IMR-90 (cell line): ENCODE results near the gene CHMP1A. TPM values are rescaled to one million over a fixed set of nuclear protein-coding genes. Genes with fewer than 3 reads are reported as not detected.

Experiments used
- ATAC-seq: fragments of 200-7000 bp; cut with Tn5 transposase; 2 replicates; pipeline ENCODE4 v1.9.1; 2020; ENCODE audit warnings: low read depth, mild to moderate bottlenecking, moderate library complexity
- BruUV-seq: library from RNA; stranded (reverse); fragments of 400-500 nt; replicated peaks from 2 replicates; lab custom pipeline; 2021; lab: Mats Ljungman, UMichigan
- CTCF ChIA-PET: fragments of 300-600 bp; formaldehyde crosslinking; extraction: SDS; loops from one replicate; lab custom pipeline; 2021; ENCODE audit warnings: antibody characterized with exemption; lab: Yijun Ruan, JAX
- POLR2A ChIA-PET: fragments of 300-600 bp; sonication (Branson Sonifier 250); formaldehyde crosslinking; loops from one replicate; lab custom pipeline; 2022; ENCODE audit warnings: antibody characterized with exemption; ENCODE audit not compliant: unreplicated experiment; lab: Charles Lee
- DNase-seq: peaks from one replicate; pipeline ENCODE4 v3.0.0; 2013
- H2AFZ ChIP-seq: replicated peaks from 2 replicates; pipeline ENCODE3; 2013; ENCODE audit warnings: low read length, mild to moderate bottlenecking; ENCODE audit not compliant: poor library complexity
- H2AK5ac ChIP-seq: 2 replicates; pipeline ENCODE4 v1.6.1; 2013; ENCODE audit warnings: low read depth, low read length, inconsistent platforms
- H2AK9ac ChIP-seq: replicated peaks from 2 replicates; pipeline ENCODE3; 2013; ENCODE audit warnings: mild to moderate bottlenecking, low read depth, low read length, moderate library complexity; ENCODE audit not compliant: poor library complexity
- H2BK120ac ChIP-seq: 2 replicates; pipeline ENCODE4 v1.6.1; 2013; ENCODE audit warnings: low read depth, low read length, inconsistent platforms
- H2BK15ac ChIP-seq: 3 replicates; pipeline ENCODE4 v1.6.1; 2013; ENCODE audit warnings: low read depth, low read length, inconsistent platforms
- H2BK20ac ChIP-seq: 2 replicates; pipeline ENCODE4 v1.6.1; 2013; ENCODE audit warnings: low read depth, mild to moderate bottlenecking, inconsistent platforms, low read length, moderate library complexity
- H2BK5ac ChIP-seq: 2 replicates; pipeline ENCODE4 v1.6.1; 2013; ENCODE audit warnings: mild to moderate bottlenecking, low read depth, low read length, inconsistent platforms; ENCODE audit not compliant: poor library complexity, severe bottlenecking
- H3K14ac ChIP-seq: replicated peaks from 2 replicates; pipeline ENCODE4 v1.6.1; 2013; ENCODE audit warnings: low read depth, low read length, inconsistent platforms
- H3K18ac ChIP-seq: 2 replicates; pipeline ENCODE4 v1.6.1; 2013; ENCODE audit warnings: low read depth, low read length, control low read depth
- H3K23ac ChIP-seq: 2 replicates; pipeline ENCODE4 v1.6.1; 2013; ENCODE audit warnings: low read depth, low read length, inconsistent platforms
- H3K27ac ChIP-seq: 2 replicates; pipeline ENCODE4 v1.5.1; 2013; ENCODE audit warnings: mild to moderate bottlenecking, control low read depth, low read length; ENCODE audit not compliant: insufficient read depth
- H3K27me3 ChIP-seq: 2 replicates; pipeline ENCODE4 v1.6.1; 2013; ENCODE audit warnings: low read length; ENCODE audit not compliant: control insufficient read depth, insufficient read depth
- H3K36me3 ChIP-seq: 2 replicates; pipeline ENCODE4 v1.6.1; 2013; ENCODE audit warnings: low read length, mixed read lengths; ENCODE audit not compliant: control insufficient read depth, insufficient read depth
- H3K4ac ChIP-seq: 2 replicates; pipeline ENCODE4 v1.6.1; 2013; ENCODE audit warnings: low read depth, low read length, inconsistent platforms
- H3K4me1 ChIP-seq: 2 replicates; pipeline ENCODE4 v1.6.1; 2013; ENCODE audit warnings: low read length, mixed read lengths; ENCODE audit not compliant: control insufficient read depth, insufficient read depth
- H3K4me2 ChIP-seq: 2 replicates; pipeline ENCODE4 v1.6.1; 2013; ENCODE audit warnings: low read depth, mild to moderate bottlenecking, control low read depth, low read length, moderate library complexity
- H3K4me3 ChIP-seq: 2 replicates; pipeline ENCODE4 v1.5.1; 2013; ENCODE audit warnings: low read depth, mild to moderate bottlenecking, control low read depth, low read length, moderate library complexity; ENCODE audit not compliant: insufficient read depth
- H3K56ac ChIP-seq: 2 replicates; pipeline ENCODE4 v1.6.1; 2013; ENCODE audit warnings: low read length, inconsistent platforms; ENCODE audit not compliant: insufficient read depth; ENCODE audit errors: extremely low read depth
- H3K79me1 ChIP-seq, 2 experiments: 2 replicates each; pipeline ENCODE4 v1.6.1; 2013; ENCODE audit warnings: low read length in 2 of 2, inconsistent platforms in 1 of 2, low read depth in 1 of 2
- H3K9ac ChIP-seq: 2 replicates; pipeline ENCODE4 v1.6.1; 2013; ENCODE audit warnings: low read depth, low read length, control low read depth
- H3K9me1 ChIP-seq: 2 replicates; pipeline ENCODE4 v1.6.1; 2013; ENCODE audit warnings: low read length, inconsistent platforms; ENCODE audit not compliant: insufficient read depth
- H3K9me3 ChIP-seq: 2 replicates; pipeline ENCODE4 v1.6.1; 2013; ENCODE audit warnings: low read length; ENCODE audit not compliant: control insufficient read depth, insufficient read depth
- H4K20me1 ChIP-seq: 2 replicates; pipeline ENCODE4 v1.6.1; 2013; ENCODE audit warnings: low read length, inconsistent platforms; ENCODE audit not compliant: insufficient read depth
- H4K5ac ChIP-seq: 2 replicates; pipeline ENCODE4 v1.6.1; 2013; ENCODE audit warnings: mild to moderate bottlenecking, low read depth, low read length, control low read depth
- H4K8ac ChIP-seq, 2 experiments: 2 replicates each; pipeline ENCODE4 v1.6.1; 2013; ENCODE audit warnings: low read depth in 2 of 2, low read length in 2 of 2, control low read depth in 1 of 2, inconsistent platforms in 1 of 2
- H4K91ac ChIP-seq: 2 replicates; pipeline ENCODE4 v1.6.1; 2013; ENCODE audit warnings: low read depth, low read length, inconsistent platforms; ENCODE audit not compliant: insufficient read depth
- BHLHE40 ChIP-seq: fragments of 150-350 bp; IDR thresholded peaks from 2 replicates; pipeline ENCODE4 v1.6.1; 2016; ENCODE audit warnings: mild to moderate bottlenecking, low read depth, low read length
- CEBPB ChIP-seq: IDR thresholded peaks from 2 replicates; pipeline ENCODE4 v1.6.1; 2012; ENCODE audit warnings: low read depth, low read length, improper control_type of control experiment
- FOS ChIP-seq: fragments of 150-350 bp; IDR thresholded peaks from 2 replicates; pipeline ENCODE4 v1.6.1; 2016; ENCODE audit warnings: low read depth, low read length
- MAFK ChIP-seq: IDR thresholded peaks from 2 replicates; pipeline ENCODE4 v1.6.1; 2012; ENCODE audit warnings: low read depth, low read length, improper control_type of control experiment
- MAZ ChIP-seq: IDR thresholded peaks from 2 replicates; pipeline ENCODE4 v1.6.1; 2012; ENCODE audit warnings: low read depth, mild to moderate bottlenecking, low read length, improper control_type of control experiment, moderate library complexity, borderline replicate concordance
- MXI1 ChIP-seq: IDR thresholded peaks from 2 replicates; pipeline ENCODE4 v1.6.1; 2012; ENCODE audit warnings: low read depth, mild to moderate bottlenecking, low read length, moderate library complexity, borderline replicate concordance
- NFE2L2 ChIP-seq: fragments of 150-350 bp; IDR thresholded peaks from 2 replicates; pipeline ENCODE4 v1.6.1; 2016; ENCODE audit warnings: low read depth, mild to moderate bottlenecking, low read length
- RAD21 ChIP-seq: IDR thresholded peaks from 2 replicates; pipeline ENCODE4 v1.6.1; 2012; ENCODE audit warnings: low read length, improper control_type of control experiment
- RCOR1 ChIP-seq: IDR thresholded peaks from 2 replicates; pipeline ENCODE4 v1.6.1; 2012; ENCODE audit warnings: mild to moderate bottlenecking, low read length, improper control_type of control experiment; ENCODE audit not compliant: insufficient replicate concordance
- USF2 ChIP-seq: fragments of 150-350 bp; IDR thresholded peaks from 2 replicates; pipeline ENCODE4 v1.6.1; 2017; ENCODE audit warnings: mild to moderate bottlenecking, antibody characterized with exemption, low read length, low read depth
- WGBS, 2 experiments: methylation state at CpG; one replicate each; pipeline versions ENCODE4 v1.1.5 to v1.1.7; 2013; ENCODE audit warnings: missing lambda C conversion rate in 2 of 2; ENCODE audit not compliant: insufficient read length in 1 of 2; ENCODE audit errors: extremely low coverage in 2 of 2; 5-methylcytosine and 5-hydroxymethylcytosine counted together
- dilution Hi-C: fragments of 300-500 bp; cut with HindIII; formaldehyde crosslinking; loops from one replicate; pipeline ENCODE4 v1.14.3; 2018; ENCODE audit warnings: low sequenced_read_pairs; ENCODE audit not compliant: unreplicated experiment
- in situ Hi-C: fragments of 300-500 bp; cut with MboI; formaldehyde crosslinking; loops from 3 replicates; pipeline ENCODE4 v1.14.3; 2019; ENCODE audit warnings: low sequenced_read_pairs, inconsistent platforms, mixed read lengths
- intact Hi-C: fragments of 100-400 bp; cut with micrococcal nuclease; formaldehyde crosslinking; loops from 2 replicates; pipeline ENCODE4 v1.10.0; 2022
- polyA plus RNA-seq, 3 experiments: library from polyadenylated mRNA; depleted of rRNA; stranded (reverse); fragments of >200 nt; gene quantifications; 2 replicates each; pipeline ENCODE4 v1.2.3, GENCODE V29; 2012; ENCODE audit warnings: low replicate concordance in 1 of 3
- total RNA-seq: library from RNA; depleted of rRNA; stranded (reverse); fragments of >200 nt; gene quantifications from 2 replicates; pipeline ENCODE4 v1.2.3, GENCODE V29; 2012
- TF ChIP-seq, protein P1 (sequence below): conservative IDR thresholded peaks from 2 replicates; pipeline ENCODE4 v1.5.1; 2012; ENCODE audit warnings: mild to moderate bottlenecking, low read depth, low read length, improper control_type of control experiment
- TF ChIP-seq, protein P2 (sequence below): fragments of 150-350 bp; IDR thresholded peaks from 2 replicates; pipeline ENCODE4 v1.6.1; 2016; ENCODE audit warnings: low read depth, mild to moderate bottlenecking, low read length, moderate library complexity, borderline replicate concordance

Gene CHMP1A
- total and polyA plus RNA-seq, 2 of the 4 experiments (the other 2 are of a cell fraction), result 97.3 to 99.8 TPM

GRCh38 chr16:89687092-89687940, 29.8 kb upstream of the CHMP1A start:
- peak overlapping the region; percentile 74 for H3K9ac ChIP-seq
- intact Hi-C loops (no loop called here), in situ Hi-C loops (no loop called here), dilution Hi-C loops (no loop called here)
- H2BK20ac ChIP-seq, result 0 out of 2 replicates have a peak overlapping the region, but pooled peaks have one; percentile 34
- H2BK120ac ChIP-seq, result no peak overlapping the region; the same call in 1 of the 2 replicates
- ChIA-PET CTCF (interaction anchor here (0.6 to 1.5 kb wide), 2 partner anchors 12 to 16 kb away, joined by 3 read pairs; no protein-coding TSS in a partner anchor), POLR2A (interaction anchor here (0.5 to 0.6 kb wide), 2 partner anchors 191 to 238 kb away, joined by 4 to 11 read pairs; no protein-coding TSS in a partner anchor)
- peak overlapping the region; percentile 99 for H2AK9ac ChIP-seq
- peaks cover 6% of the 10 kb centered on the region; the same call in 1 of the 2 replicates for H3K9me1 ChIP-seq
- peak overlapping the region; percentile 38; the same call in 1 of the 2 replicates for H3K23ac ChIP-seq
- no TSS peak for BruUV-seq
- H2BK15ac ChIP-seq, result no peak overlapping the region; the same call in 2 of the 3 replicates
- peak overlapping the region; percentile 69 for H4K91ac ChIP-seq
- peak; percentile 38 for ATAC-seq
- peak overlapping the region; percentile 48 for H3K4ac ChIP-seq
- peak; percentile 52 for DNase-seq
- H3K56ac ChIP-seq, result peak overlapping the region; percentile 32; the same call in 1 of the 2 replicates
- H3K27me3 ChIP-seq, result no peaks in the 10 kb centered on the region
- peak overlapping the region; percentile 81; the same call in 1 of the 2 replicates for H2AK5ac ChIP-seq
- H3K27ac ChIP-seq, result peak overlapping the region; percentile 69
- no peak overlapping the region for H3K18ac ChIP-seq
- peak overlapping the region; percentile 78 for H3K4me3 ChIP-seq
- peaks cover 3% of the 10 kb centered on the region for H3K4me1 ChIP-seq
- peaks cover 28 to 36% of the 10 kb centered on the region in 2 experiments for H3K79me1 ChIP-seq
- peak overlapping the region; percentile 61 for H2BK5ac ChIP-seq
- peak overlapping the region; percentile 100 for H2AFZ ChIP-seq
- H3K14ac ChIP-seq, result peak overlapping the region; percentile 54
- H3K4me2 ChIP-seq, result peak overlapping the region; percentile 94
- WGBS, 2 experiments, result 15% methylated on average over 18 of the region's 42 CpGs; no CpG with 5 or more reads in 1 of the 2 experiments
- no peaks in the 10 kb centered on the region; the same call in 1 of the 2 replicates for H4K20me1 ChIP-seq
- H3K9me3 ChIP-seq, result peaks cover 3% of the 10 kb centered on the region; the same call in 1 of the 2 replicates
- peak overlapping the region; percentile 4; the same call in 1 of the 2 replicates for H4K5ac ChIP-seq
- H3K36me3 ChIP-seq, result peaks cover 22% of the 10 kb centered on the region
- H4K8ac ChIP-seq, result peak overlapping the region; percentile 68 to 83
- TF ChIP-seq, protein P1, sequence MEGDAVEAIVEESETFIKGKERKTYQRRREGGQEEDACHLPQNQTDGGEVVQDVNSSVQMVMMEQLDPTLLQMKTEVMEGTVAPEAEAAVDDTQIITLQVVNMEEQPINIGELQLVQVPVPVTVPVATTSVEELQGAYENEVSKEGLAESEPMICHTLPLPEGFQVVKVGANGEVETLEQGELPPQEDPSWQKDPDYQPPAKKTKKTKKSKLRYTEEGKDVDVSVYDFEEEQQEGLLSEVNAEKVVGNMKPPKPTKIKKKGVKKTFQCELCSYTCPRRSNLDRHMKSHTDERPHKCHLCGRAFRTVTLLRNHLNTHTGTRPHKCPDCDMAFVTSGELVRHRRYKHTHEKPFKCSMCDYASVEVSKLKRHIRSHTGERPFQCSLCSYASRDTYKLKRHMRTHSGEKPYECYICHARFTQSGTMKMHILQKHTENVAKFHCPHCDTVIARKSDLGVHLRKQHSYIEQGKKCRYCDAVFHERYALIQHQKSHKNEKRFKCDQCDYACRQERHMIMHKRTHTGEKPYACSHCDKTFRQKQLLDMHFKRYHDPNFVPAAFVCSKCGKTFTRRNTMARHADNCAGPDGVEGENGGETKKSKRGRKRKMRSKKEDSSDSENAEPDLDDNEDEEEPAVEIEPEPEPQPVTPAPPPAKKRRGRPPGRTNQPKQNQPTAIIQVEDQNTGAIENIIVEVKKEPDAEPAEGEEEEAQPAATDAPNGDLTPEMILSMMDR, result no peak
- TF ChIP-seq MAFK (no peak), USF2 (peak; percentile 41), RCOR1 (no peak), CEBPB (no peak), MAZ (no peak), BHLHE40 (peak; percentile 42; the same call in 1 of the 2 replicates), MXI1 (peak; percentile 87; the same call in 1 of the 2 replicates), FOS (no peak), NFE2L2 (no peak), RAD21 (no peak)
- TF ChIP-seq, protein P2, sequence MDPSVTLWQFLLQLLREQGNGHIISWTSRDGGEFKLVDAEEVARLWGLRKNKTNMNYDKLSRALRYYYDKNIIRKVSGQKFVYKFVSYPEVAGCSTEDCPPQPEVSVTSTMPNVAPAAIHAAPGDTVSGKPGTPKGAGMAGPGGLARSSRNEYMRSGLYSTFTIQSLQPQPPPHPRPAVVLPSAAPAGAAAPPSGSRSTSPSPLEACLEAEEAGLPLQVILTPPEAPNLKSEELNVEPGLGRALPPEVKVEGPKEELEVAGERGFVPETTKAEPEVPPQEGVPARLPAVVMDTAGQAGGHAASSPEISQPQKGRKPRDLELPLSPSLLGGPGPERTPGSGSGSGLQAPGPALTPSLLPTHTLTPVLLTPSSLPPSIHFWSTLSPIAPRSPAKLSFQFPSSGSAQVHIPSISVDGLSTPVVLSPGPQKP, result no peak
